Measurements from ENCODE around the gene MYO3B.

MYO3B gene

DNA sequence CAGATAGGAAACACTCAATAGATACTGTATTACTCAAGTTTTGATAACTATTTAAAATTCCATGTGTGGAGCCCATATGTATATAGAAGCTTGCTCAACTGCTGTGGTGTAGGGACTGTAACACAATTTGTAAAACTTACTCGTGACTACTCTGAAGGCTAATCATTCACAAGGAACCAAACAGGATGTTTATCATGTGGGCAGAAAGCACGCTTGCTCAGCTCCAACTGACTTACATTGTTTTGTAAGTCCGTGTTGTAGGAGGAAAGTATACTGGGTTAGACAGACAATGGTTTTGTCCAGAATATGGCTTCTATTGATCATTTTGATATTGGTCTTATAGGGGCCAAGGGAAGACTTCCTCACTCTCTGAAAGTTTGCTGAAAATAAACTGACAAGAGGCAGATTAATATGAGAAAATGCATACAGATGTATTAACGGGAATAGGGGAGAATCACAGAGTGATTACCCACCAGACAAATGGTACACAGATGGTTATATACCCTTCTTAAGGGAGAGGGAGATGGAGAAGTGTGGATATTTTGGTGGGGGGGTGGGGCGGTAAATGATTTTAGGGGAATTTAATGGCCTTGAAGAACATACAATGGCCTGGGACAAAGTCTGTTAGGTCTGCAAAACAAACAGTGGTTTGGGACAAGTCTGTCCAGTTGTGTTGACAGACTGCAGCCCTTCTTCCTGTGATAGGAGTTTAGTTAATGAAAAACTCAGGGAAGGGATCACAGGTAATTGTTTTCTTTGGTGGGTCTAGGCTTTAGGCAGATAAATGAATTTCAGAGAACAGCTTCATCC lies 277.9 kb downstream of the MYO3B start:
- H3K4me3 ChIP-seq (ENCODE audit: low read length): no peak overlapping the region
- peak; percentile 44 for DNase-seq (ENCODE audit: low read depth)
- TF ChIP-seq, protein P1, sequence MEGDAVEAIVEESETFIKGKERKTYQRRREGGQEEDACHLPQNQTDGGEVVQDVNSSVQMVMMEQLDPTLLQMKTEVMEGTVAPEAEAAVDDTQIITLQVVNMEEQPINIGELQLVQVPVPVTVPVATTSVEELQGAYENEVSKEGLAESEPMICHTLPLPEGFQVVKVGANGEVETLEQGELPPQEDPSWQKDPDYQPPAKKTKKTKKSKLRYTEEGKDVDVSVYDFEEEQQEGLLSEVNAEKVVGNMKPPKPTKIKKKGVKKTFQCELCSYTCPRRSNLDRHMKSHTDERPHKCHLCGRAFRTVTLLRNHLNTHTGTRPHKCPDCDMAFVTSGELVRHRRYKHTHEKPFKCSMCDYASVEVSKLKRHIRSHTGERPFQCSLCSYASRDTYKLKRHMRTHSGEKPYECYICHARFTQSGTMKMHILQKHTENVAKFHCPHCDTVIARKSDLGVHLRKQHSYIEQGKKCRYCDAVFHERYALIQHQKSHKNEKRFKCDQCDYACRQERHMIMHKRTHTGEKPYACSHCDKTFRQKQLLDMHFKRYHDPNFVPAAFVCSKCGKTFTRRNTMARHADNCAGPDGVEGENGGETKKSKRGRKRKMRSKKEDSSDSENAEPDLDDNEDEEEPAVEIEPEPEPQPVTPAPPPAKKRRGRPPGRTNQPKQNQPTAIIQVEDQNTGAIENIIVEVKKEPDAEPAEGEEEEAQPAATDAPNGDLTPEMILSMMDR (IDR thresholded peaks at IDR 0.05; ENCODE audit: insufficient read depth, low read depth, low read length, missing control alignments): no peak

DNA sequence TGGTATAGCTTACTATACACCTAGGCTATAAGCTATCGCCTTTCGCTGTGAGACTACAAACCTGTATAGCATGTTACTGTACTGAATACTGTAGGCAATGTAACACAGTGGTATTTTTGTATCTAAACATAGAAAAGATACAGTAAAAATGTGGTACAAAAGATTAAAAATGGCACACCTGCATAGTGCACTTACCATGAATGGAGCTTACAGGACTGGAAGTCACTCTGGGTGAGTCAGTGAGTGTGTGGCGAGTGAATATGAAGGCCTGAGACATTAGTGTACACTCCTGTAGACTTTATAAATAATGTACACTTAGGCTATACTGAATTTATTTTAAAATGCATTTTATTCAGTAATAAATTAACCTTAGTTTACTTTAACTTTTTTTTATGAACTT lies 279.0 kb downstream of the MYO3B start:
- DNase-seq (ENCODE audit: low read depth): peak; percentile 50
- no peak overlapping the region for H3K4me3 ChIP-seq (ENCODE audit: low read length)
- TF ChIP-seq, protein P1 (IDR thresholded peaks at IDR 0.05; ENCODE audit: insufficient read depth, low read depth, low read length, missing control alignments): no peak

DNA sequence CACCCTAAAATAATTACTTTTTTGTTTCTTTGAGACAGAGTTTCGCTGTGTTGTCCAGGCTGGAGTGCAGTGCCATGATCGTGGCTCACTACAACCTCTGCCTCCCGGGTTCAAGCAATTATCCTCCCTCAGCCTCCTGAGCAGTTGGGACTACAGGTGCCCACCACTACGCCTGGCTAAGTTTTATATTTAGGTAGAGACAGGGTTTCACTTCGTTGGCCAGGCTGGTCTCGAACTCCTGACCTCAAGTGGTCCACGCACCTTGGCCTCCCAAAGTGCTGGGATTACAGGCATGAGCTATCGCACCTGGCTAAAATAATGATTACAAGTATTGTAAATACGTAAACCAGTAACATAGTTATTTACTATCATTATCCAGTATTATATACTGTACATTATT lies 279.8 kb downstream of the MYO3B start:
- no peak for DNase-seq (ENCODE audit: low read depth)
- no peak overlapping the region for H3K4me3 ChIP-seq (ENCODE audit: low read length)
- TF ChIP-seq, protein P1 (IDR thresholded peaks at IDR 0.05; ENCODE audit: insufficient read depth, low read depth, low read length, missing control alignments): no peak

DNA sequence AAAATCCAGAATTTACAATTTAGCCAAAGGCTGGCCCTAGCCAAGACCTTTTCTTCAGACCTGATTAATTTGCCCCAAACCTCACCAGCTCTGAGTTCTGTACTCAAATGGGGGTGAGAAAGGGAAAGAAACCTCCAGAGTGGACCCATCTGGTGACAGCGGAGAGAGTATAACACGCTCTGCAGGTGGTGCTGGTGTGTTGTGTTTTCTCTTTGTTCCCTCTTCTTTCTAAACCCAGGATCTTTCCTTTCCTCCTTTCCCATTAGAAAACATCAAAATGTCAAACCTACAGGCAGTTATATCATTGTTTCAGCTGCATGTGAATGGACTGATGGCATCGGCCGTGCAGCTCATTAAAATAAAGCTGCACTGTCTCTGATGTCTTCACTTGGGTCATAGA lies 283.9 kb downstream of the MYO3B start:
- TF ChIP-seq, protein P1 (IDR thresholded peaks at IDR 0.05; ENCODE audit: insufficient read depth, low read depth, low read length, missing control alignments): no peak
- no peak for DNase-seq (ENCODE audit: low read depth)
- H3K4me3 ChIP-seq (ENCODE audit: low read length): no peak overlapping the region

DNA sequence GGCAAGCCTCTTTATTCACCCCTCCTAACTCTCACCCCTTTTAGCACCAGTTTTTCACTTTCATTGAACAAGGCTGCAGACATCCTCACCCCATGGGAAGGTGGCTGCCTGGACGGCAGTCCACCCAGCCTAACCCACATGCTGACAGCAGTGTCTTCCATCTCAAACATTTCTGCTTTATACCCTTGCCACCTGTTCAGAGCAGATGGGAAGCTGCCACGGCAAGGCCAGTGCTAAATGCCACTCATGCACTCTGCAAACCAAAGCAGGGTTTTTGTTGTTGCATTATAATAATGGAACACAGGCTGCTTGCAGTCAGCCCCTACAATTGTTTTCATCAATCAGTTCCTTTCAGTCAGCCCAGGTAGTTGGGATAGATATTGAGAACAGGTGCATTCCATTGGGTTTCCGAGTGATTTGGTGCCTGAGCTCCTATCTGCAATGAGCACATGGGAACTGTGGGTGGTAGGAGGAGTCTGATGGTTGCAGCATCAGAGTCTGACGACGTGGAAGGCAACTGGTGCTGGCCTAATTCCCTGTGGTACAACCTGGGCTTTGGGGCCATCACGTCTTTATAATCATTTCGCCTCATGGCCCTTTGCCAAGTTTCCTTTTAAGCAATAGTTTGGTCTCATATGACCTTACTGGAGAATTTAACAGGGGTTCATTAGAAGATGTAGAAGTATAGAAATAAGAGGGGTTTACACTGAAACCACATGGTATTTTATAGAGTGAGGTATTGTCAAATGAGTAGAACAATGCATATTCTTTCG lies 284.7 kb downstream of the MYO3B start:
- no peak overlapping the region for H3K4me3 ChIP-seq (ENCODE audit: low read length)
- TF ChIP-seq, protein P1 (IDR thresholded peaks at IDR 0.05; ENCODE audit: insufficient read depth, low read depth, low read length, missing control alignments): no peak
- DNase-seq (ENCODE audit: low read depth): no peak

DNA sequence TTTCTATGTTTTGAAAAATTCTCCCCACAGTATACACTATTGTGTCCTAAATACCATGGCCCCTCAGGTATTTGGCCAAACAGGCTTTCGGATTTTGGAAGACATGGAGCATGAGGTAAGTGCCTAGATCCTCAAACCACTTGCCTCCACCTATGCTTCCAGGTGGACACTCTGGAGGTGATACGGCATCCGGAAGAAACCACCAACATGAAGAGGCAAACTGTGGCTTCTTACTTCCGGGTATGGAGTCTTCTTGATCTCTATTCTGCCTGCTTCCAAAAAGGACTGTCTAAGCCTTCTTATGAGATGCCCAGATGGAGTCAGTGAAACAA lies 285.2 kb downstream of the MYO3B start:
- no peak for DNase-seq (ENCODE audit: low read depth)
- TF ChIP-seq, protein P1 (IDR thresholded peaks at IDR 0.05; ENCODE audit: insufficient read depth, low read depth, low read length, missing control alignments): no peak
- H3K4me3 ChIP-seq (ENCODE audit: low read length): no peak overlapping the region

Measured in epithelial cell of esophagus (primary cell).